Hepatocyte (in vitro differentiated cells): ENCODE measurements around the gene MRGPRD. TPM values are rescaled to one million over a fixed set of nuclear protein-coding genes. Genes with fewer than 3 reads are reported as not detected.
A peak's percentile ranks its signal among the peaks of the same experiment; 100 is the strongest.

Experiments used
- DNase-seq: peaks from one replicate; pipeline ENCODE4 v3.0.0-alpha.2; 2016; ENCODE audit warnings: low spot score
- H2AFZ ChIP-seq: fragments of 200-600 bp; sonication (generic); 2 replicates; pipeline ENCODE4 v1.6.0; 2016; ENCODE audit warnings: antibody characterized with exemption, mild to moderate bottlenecking
- H3K27ac ChIP-seq: fragments of 200-600 bp; sonication (generic); 2 replicates; pipeline ENCODE4 v1.5.1; 2016; ENCODE audit warnings: mild to moderate bottlenecking
- H3K27me3 ChIP-seq: fragments of 200-600 bp; sonication (generic); 2 replicates; pipeline ENCODE4 v1.6.1; 2016
- H3K36me3 ChIP-seq: fragments of 200-600 bp; sonication (generic); replicated peaks from 2 replicates; pipeline ENCODE4 v1.5.1; 2016; ENCODE audit warnings: low read depth; ENCODE audit not compliant: insufficient read depth
- H3K4me1 ChIP-seq: fragments of 200-600 bp; sonication (generic); 2 replicates; pipeline ENCODE4 v1.5.1; 2016; ENCODE audit warnings: mild to moderate bottlenecking, moderate library complexity; ENCODE audit not compliant: insufficient read depth
- H3K4me2 ChIP-seq: fragments of 200-600 bp; sonication (generic); 2 replicates; pipeline ENCODE4 v1.6.0; 2016
- H3K4me3 ChIP-seq: fragments of 200-600 bp; sonication (generic); 2 replicates; pipeline ENCODE4 v1.5.1; 2016; ENCODE audit warnings: mild to moderate bottlenecking
- H3K79me2 ChIP-seq: fragments of 200-600 bp; sonication (generic); 2 replicates; pipeline ENCODE4 v1.6.0; 2017; ENCODE audit warnings: mild to moderate bottlenecking
- H3K9me2 ChIP-seq: fragments of 200-600 bp; sonication (generic); replicated peaks from 2 replicates; pipeline ENCODE4 v1.6.0; 2017; ENCODE audit warnings: mild to moderate bottlenecking; ENCODE audit not compliant: insufficient read depth
- H3K9me3 ChIP-seq: fragments of 200-600 bp; sonication (generic); 2 replicates; pipeline ENCODE4 v1.5.1; 2016; ENCODE audit warnings: low read depth, mild to moderate bottlenecking
- H4K20me1 ChIP-seq: fragments of 200-600 bp; sonication (generic); 2 replicates; pipeline ENCODE4 v1.6.0; 2016; ENCODE audit warnings: mild to moderate bottlenecking; ENCODE audit not compliant: insufficient read depth, poor library complexity, severe bottlenecking
- EZH2 ChIP-seq: fragments of 200-600 bp; sonication (generic); IDR thresholded peaks from 2 replicates; pipeline ENCODE4 v1.6.1; 2016; ENCODE audit warnings: antibody characterized with exemption, mild to moderate bottlenecking, borderline replicate concordance
- EZH2phosphoT487 ChIP-seq: fragments of 200-600 bp; sonication (generic); IDR thresholded peaks from one replicate; pipeline ENCODE4 v1.6.1; 2018; ENCODE audit warnings: antibody characterized with exemption, mild to moderate bottlenecking, low read depth, moderate library complexity; ENCODE audit not compliant: unreplicated experiment, severe bottlenecking
- WGBS: methylation state at CpG from one replicate; pipeline ENCODE4 v1.1.6; 2016; ENCODE audit warnings: low lambda C conversion rate; ENCODE audit errors: missing lambda C conversion rate; 5-methylcytosine and 5-hydroxymethylcytosine counted together
- polyA plus RNA-seq: library from polyadenylated mRNA; unstranded; fragments of >200 nt; fragmentation: Nextera tagmentation; extraction: Ambion mirVana; gene quantifications from 2 replicates; pipeline ENCODE4 v1.2.1, GENCODE V29; 2016
- total RNA-seq: library from RNA; depleted of rRNA; stranded (reverse); fragments of >200 nt; gene quantifications from 2 replicates; pipeline ENCODE4 v1.2.3, GENCODE V29; 2014
- TF ChIP-seq, protein P1 (sequence below): fragments of 200-600 bp; sonication (generic); IDR thresholded peaks from 2 replicates; pipeline ENCODE4 v1.5.1; 2016; ENCODE audit warnings: antibody characterized with exemption, mild to moderate bottlenecking; ENCODE audit not compliant: poor library complexity

The MRGPRD gene
- total and polyA plus RNA-seq, 2 experiments from 2014 or later: not detected

DNA sequence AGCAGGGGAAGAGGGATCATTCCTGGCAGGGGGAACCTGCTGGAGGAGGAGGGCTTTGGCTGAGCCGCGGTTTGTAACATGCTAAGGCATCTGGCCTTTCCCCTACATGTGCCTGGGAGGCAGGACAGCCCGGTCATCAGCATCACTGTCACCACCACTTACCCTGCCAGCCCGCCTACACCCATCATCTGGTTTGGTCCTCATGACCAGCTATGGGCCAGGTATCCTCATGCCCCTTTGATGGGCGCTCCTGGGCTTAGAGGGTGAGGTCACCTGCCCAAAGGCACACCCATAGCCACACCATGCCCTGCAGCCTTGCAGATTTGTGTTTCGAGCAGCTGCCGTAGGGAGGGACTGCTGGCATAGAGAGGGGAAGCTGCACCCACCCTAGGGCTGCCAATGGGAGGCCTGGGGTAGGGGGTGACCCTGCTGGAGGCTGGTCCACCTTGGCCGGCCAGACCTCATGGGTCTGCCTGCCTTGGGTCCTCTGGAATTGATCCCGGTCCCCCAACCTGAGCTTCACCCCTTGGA, 29.6 kb upstream of the MRGPRD start:
- Histone ChIP-seq H3K27me3 (no peaks in the 10 kb centered on the region), H3K9me3 (no peaks in the 10 kb centered on the region), H3K79me2 (no peaks in the 10 kb centered on the region), H4K20me1 (no peaks in the 10 kb centered on the region), H3K36me3 (no peaks in the 10 kb centered on the region), H3K4me2 (peak overlapping the region; percentile 76), H3K4me1 (peaks cover 78% of the 10 kb centered on the region), H2AFZ (no peak overlapping the region), H3K27ac (peak overlapping the region; percentile 96), H3K9me2 (no peaks in the 10 kb centered on the region), H3K4me3 (no peak overlapping the region)
- 68% methylated on average over 9 of the region's 9 CpGs for WGBS
- no peak for TF ChIP-seq EZH2
- TF ChIP-seq, protein P1, sequence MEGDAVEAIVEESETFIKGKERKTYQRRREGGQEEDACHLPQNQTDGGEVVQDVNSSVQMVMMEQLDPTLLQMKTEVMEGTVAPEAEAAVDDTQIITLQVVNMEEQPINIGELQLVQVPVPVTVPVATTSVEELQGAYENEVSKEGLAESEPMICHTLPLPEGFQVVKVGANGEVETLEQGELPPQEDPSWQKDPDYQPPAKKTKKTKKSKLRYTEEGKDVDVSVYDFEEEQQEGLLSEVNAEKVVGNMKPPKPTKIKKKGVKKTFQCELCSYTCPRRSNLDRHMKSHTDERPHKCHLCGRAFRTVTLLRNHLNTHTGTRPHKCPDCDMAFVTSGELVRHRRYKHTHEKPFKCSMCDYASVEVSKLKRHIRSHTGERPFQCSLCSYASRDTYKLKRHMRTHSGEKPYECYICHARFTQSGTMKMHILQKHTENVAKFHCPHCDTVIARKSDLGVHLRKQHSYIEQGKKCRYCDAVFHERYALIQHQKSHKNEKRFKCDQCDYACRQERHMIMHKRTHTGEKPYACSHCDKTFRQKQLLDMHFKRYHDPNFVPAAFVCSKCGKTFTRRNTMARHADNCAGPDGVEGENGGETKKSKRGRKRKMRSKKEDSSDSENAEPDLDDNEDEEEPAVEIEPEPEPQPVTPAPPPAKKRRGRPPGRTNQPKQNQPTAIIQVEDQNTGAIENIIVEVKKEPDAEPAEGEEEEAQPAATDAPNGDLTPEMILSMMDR: no peak
- no peak for TF ChIP-seq EZH2phosphoT487
- no peak for DNase-seq

DNA sequence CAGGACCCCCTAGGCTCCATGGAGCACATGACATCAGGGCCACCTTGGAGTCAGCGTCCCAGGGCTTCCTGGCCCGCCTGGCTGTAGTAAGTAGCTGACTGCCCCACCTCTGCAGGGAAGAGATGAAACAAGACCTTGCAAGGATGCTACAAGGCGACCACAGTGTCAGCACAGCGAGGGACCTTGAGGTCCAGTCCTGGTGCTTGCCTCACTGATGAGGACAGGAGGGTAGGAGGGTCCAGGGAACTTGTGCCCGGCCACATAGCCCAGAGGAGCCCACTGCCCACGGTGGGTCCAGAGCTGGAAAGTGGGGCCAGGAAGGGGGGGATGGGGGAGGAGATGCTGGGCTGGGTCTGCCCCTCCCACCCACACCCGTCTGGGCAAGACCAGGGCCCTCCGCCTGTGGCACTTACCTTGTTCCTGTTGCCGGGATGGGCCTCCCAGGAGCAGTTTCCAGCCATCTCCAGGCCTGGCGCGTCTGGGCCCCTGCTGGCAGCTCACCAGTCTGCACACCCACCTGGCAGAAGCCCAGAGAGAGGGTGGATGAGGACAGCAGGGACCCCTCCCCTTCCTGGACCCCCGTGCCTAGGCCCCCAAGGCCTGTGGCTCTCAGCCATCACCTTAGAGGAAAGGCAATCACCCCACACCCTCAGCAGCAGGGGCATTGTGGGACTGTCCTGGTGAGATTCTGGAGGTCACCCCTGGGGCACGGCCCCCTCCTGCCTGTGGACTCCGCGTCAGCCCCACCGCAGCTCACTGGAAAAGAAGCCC, 28.8 kb upstream of the MRGPRD start:
- H3K36me3 ChIP-seq: no peaks in the 10 kb centered on the region
- H3K79me2 ChIP-seq: no peaks in the 10 kb centered on the region
- H3K4me1 ChIP-seq: peaks cover 71% of the 10 kb centered on the region
- H3K27ac ChIP-seq: peak overlapping the region; percentile 96
- TF ChIP-seq EZH2phosphoT487: no peak
- TF ChIP-seq EZH2: no peak
- H4K20me1 ChIP-seq: no peaks in the 10 kb centered on the region
- H2AFZ ChIP-seq: no peak overlapping the region
- no peaks in the 10 kb centered on the region for H3K9me3 ChIP-seq
- H3K4me2 ChIP-seq: peak overlapping the region; percentile 76
- no peaks in the 10 kb centered on the region for H3K27me3 ChIP-seq
- peak; percentile 46 for DNase-seq
- 83% methylated on average over 14 of the region's 16 CpGs for WGBS
- H3K4me3 ChIP-seq: no peak overlapping the region
- H3K9me2 ChIP-seq: no peaks in the 10 kb centered on the region

DNA sequence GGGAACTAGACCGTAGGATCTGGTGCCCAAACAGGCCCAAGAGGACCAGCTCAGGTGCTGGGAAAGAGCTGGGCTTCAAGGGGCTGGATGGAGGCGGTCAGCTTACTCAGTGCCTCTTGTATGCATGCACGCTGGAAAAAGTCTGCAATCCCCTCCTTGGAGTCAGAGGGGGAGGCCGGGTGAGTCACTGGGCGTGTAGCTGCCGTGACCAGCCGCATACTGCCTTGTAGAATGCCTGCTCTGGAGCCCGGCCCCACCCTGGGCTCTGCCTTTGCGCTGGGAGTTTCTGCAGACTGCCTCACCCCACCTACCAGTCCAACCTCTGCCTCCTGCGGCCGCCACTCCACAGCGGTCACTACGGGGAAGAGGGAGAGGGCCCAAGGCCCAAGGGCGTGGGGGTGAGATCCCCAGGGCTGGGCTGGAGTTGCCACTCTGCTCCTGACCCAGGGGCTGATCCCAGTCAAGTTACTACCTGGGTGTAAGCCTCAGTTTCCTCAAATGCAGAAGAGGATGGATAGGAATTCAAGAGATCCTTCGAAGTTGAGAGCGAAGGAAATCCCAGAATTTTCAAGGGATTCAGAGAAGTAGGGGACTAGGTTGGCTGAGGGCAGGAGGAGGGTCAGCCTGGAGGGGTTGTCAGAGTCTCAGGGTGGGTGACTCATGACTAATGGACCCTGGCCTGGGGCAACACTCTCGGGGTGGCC, 28.1 kb upstream of the MRGPRD start:
- no peaks in the 10 kb centered on the region for H3K36me3 ChIP-seq
- DNase-seq: peak; percentile 95
- TF ChIP-seq, protein P1: no peak
- TF ChIP-seq EZH2phosphoT487 (no peak), EZH2 (no peak)
- H4K20me1 ChIP-seq: no peaks in the 10 kb centered on the region
- H3K9me3 ChIP-seq: no peaks in the 10 kb centered on the region
- H3K4me3 ChIP-seq: no peak overlapping the region
- H3K9me2 ChIP-seq: no peaks in the 10 kb centered on the region
- H3K4me2 ChIP-seq: peak overlapping the region; percentile 76
- no peaks in the 10 kb centered on the region for H3K27me3 ChIP-seq
- no peaks in the 10 kb centered on the region for H3K79me2 ChIP-seq
- H2AFZ ChIP-seq: no peak overlapping the region
- WGBS: 49% methylated on average over 17 of the region's 17 CpGs
- H3K27ac ChIP-seq: peak overlapping the region; percentile 96
- H3K4me1 ChIP-seq: peaks cover 63% of the 10 kb centered on the region

DNA sequence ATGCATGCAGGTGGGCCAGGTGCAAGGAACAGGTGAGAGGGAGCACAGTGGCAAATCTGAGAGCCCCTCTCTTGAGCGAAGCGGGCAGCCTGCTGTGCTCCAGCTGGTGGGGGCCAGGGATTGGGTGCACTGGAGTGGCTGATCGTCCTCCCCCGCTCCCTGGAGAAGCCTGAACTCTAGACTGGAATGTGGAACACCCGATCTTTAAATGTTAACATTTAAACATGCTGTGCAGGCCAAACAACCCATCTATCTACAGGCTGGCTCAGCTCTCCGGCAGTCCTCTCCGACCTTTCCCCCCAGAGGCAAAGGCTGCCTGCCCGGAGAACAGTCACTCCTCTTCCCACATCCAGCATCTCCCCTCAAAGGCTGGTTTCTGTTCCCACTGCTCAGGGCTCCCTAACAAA, 27.2 kb upstream of the MRGPRD start:
- Histone ChIP-seq H3K79me2 (no peaks in the 10 kb centered on the region), H3K36me3 (no peaks in the 10 kb centered on the region), H3K27me3 (no peaks in the 10 kb centered on the region), H3K4me1 (peaks cover 54% of the 10 kb centered on the region), H3K9me3 (no peaks in the 10 kb centered on the region), H2AFZ (no peak overlapping the region), H3K9me2 (no peaks in the 10 kb centered on the region), H3K27ac (peak overlapping the region; percentile 96), H3K4me2 (peak overlapping the region; percentile 57), H3K4me3 (no peak overlapping the region), H4K20me1 (no peaks in the 10 kb centered on the region)
- peak; percentile 57 for DNase-seq
- WGBS: 31% methylated on average over 8 of the region's 8 CpGs
- TF ChIP-seq, protein P1: no peak
- TF ChIP-seq EZH2 (no peak), EZH2phosphoT487 (no peak)
